Cardiac muscle cell (in vitro differentiated cells and primary cell): ENCODE results near the gene DGKI. TPM values are rescaled to one million over a fixed set of nuclear protein-coding genes. Genes with fewer than 3 reads are reported as not detected.
A peak's percentile ranks its signal among the peaks of the same experiment; 100 is the strongest.

Experiments used
- DNase-seq, 2 donors: peaks; one replicate each; pipeline versions ENCODE4 v3.0.0 to v3.0.0-alpha.2; 2010 to 2017; ENCODE audit warnings: low read depth in 1 of 2, low spot score in 1 of 2
- H3K27ac ChIP-seq: fragments of 200-600 bp; sonication (generic); 2 replicates; pipeline ENCODE4 v1.5.1; 2016
- H3K27me3 ChIP-seq: fragments of 200-600 bp; sonication (generic); 2 replicates; pipeline ENCODE4 v1.6.0; 2016; ENCODE audit warnings: control low read depth
- H3K36me3 ChIP-seq: fragments of 200-600 bp; sonication (generic); 2 replicates; pipeline ENCODE4 v1.5.1; 2016; ENCODE audit warnings: control low read depth
- H3K4me1 ChIP-seq: fragments of 200-600 bp; sonication (generic); 2 replicates; pipeline ENCODE4 v1.8.1; 2017; ENCODE audit warnings: low read depth, mild to moderate bottlenecking, mixed run types
- H3K4me3 ChIP-seq: fragments of 200-600 bp; sonication (generic); 2 replicates; pipeline ENCODE4 v1.5.1; 2016; ENCODE audit warnings: mild to moderate bottlenecking
- H3K9me3 ChIP-seq: fragments of 200-600 bp; sonication (generic); 2 replicates; pipeline ENCODE4 v1.5.1; 2017; ENCODE audit warnings: low read depth, mild to moderate bottlenecking, control low read depth
- polyA plus RNA-seq: library from polyadenylated mRNA; unstranded; fragments of >200 nt; fragmentation: Nextera tagmentation; extraction: Ambion mirVana; gene quantifications from 2 replicates; pipeline ENCODE4 v1.2.1, GENCODE V29; 2016
- total RNA-seq: library from RNA; depleted of rRNA; stranded (reverse); fragments of >200 nt; gene quantifications from 2 replicates; pipeline ENCODE4 v1.2.3, GENCODE V29; 2016
- TF ChIP-seq, protein P1 (sequence below): IDR thresholded peaks from 2 replicates; pipeline ENCODE4 v1.5.1; 2012; ENCODE audit warnings: low read depth, mild to moderate bottlenecking, low read length

The DGKI gene
- total and polyA plus RNA-seq, 2 experiments from 2014 or later = 35.0 to 52.7 TPM

DNA sequence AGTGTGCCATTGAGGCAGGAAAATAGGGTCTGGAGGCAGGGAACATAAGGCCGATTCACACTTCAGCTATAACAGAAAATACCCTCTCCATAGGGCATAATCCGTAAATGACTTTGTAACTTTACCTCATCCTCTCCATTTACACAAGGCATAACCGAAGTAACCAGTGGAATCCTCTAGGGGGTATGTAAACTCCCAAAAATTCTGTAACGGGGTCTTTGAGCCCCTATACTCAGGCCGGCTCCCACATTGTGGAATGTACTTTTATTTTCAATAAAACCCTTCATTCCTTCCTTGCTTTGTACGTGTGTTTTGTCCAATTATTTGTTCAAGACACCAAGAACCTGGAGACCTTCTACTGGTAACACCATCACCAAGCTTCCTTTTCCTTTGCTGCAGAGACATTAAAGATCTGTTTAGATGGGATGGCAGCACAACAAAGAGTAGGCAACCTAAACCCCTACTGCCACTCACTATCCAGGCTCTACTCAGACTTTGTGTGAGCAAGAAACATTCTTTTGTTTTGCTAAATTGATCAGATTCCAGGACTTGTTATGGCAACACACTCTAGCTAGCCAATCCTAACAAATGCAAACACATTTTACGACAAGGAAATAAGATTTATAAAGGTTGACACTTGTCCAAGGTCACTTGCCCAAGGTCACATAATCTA, 99.3 kb downstream of the DGKI start:
- H3K4me3 ChIP-seq = no peak overlapping the region
- no peak for DNase-seq
- H3K27me3 ChIP-seq = no peaks in the 10 kb centered on the region
- peaks cover 4% of the 10 kb centered on the region for H3K4me1 ChIP-seq
- no peak overlapping the region for H3K27ac ChIP-seq
- no peaks in the 10 kb centered on the region for H3K36me3 ChIP-seq
- H3K9me3 ChIP-seq = no peaks in the 10 kb centered on the region
- TF ChIP-seq, protein P1, sequence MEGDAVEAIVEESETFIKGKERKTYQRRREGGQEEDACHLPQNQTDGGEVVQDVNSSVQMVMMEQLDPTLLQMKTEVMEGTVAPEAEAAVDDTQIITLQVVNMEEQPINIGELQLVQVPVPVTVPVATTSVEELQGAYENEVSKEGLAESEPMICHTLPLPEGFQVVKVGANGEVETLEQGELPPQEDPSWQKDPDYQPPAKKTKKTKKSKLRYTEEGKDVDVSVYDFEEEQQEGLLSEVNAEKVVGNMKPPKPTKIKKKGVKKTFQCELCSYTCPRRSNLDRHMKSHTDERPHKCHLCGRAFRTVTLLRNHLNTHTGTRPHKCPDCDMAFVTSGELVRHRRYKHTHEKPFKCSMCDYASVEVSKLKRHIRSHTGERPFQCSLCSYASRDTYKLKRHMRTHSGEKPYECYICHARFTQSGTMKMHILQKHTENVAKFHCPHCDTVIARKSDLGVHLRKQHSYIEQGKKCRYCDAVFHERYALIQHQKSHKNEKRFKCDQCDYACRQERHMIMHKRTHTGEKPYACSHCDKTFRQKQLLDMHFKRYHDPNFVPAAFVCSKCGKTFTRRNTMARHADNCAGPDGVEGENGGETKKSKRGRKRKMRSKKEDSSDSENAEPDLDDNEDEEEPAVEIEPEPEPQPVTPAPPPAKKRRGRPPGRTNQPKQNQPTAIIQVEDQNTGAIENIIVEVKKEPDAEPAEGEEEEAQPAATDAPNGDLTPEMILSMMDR = no peak

DNA sequence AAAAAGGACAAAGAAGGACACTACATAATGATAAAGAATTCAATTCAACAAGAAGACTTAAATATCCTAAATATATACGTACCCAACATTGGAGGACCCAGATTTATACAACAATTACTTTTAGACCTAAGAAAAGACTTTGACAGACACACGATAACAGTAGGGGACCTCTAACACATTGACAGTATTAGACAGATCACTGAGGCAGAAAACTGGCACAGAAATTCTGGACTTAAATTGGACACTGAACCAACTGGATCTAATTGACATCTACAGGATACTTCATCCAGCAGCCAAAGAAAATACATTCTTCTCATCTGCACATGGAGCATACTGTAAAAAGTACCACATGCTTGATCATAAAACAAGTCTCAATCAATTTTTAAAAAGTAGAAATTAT, 103.8 kb downstream of the DGKI start:
- Histone ChIP-seq H3K27me3 (no peaks in the 10 kb centered on the region), H3K9me3 (no peaks in the 10 kb centered on the region), H3K4me3 (no peak overlapping the region), H3K27ac (no peak overlapping the region), H3K4me1 (peaks cover 4% of the 10 kb centered on the region), H3K36me3 (no peaks in the 10 kb centered on the region)
- TF ChIP-seq, protein P1 = no peak
- no peak for DNase-seq

DNA sequence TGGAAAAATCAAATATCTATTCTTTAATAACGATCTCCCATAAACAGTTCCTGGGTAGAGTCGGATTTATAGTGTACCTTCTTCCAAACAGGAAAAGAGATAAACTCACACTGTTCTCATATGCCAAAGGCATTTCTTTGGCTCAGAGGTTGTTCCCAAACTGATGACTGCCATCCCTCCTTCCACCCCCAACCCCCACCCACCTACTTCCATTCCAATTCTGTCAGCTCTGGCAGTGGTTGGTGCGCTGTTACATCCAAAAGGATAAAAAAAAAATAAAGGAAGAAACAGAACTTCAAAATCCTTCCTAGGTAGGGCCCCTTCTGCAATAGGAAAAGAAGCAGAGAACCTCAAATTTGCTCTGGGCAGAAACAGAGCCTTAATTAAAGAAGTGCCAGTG, 104.7 kb downstream of the DGKI start:
- no peaks in the 10 kb centered on the region for H3K27me3 ChIP-seq
- H3K9me3 ChIP-seq = no peaks in the 10 kb centered on the region
- H3K4me1 ChIP-seq = no peaks in the 10 kb centered on the region
- H3K4me3 ChIP-seq = no peak overlapping the region
- DNase-seq = no peak
- no peak overlapping the region for H3K27ac ChIP-seq
- no peaks in the 10 kb centered on the region for H3K36me3 ChIP-seq
- TF ChIP-seq, protein P1 = no peak

DNA sequence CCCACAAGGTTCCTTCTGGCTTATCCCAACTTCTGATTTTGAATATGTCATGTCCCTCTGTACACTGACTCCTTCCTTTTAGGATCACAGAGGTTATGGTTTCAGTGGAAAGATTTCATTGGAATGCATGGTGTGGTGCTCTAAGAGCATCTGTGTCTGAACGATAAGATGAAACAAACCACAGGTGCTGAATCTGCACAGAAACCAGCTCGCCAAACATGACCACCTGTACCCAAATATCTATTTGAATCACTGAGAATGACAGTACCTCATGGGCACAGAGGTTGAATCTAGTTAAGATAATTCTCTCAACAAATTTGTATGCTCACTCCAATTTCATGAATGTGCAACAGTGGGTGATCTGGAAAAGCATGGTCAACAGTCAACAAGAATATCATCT, 105.3 kb downstream of the DGKI start:
- no peak overlapping the region for H3K27ac ChIP-seq
- TF ChIP-seq, protein P1 = no peak
- H3K36me3 ChIP-seq = no peaks in the 10 kb centered on the region
- no peaks in the 10 kb centered on the region for H3K9me3 ChIP-seq
- no peaks in the 10 kb centered on the region for H3K4me1 ChIP-seq
- H3K27me3 ChIP-seq = no peaks in the 10 kb centered on the region
- no peak overlapping the region for H3K4me3 ChIP-seq
- no peak for DNase-seq

DNA sequence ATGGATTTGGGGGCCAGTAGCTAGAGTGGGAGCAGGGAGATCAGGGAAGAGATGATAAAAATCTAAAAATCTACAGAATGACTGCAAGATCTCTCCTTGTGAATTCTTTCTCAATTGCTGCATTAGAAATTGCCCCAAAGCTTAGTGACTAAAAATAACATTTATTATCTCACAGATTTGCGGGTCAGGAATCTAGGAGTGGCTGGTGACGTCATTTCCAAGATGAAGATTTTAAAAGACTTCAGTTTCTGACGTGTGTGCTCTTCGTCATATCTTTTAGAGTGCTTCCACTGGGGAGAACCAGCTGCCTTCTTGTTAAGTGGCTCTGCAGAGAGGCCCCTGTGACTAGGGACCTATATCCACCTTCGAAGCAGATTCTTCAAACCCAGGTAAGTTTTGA, 112.6 kb downstream of the DGKI start:
- TF ChIP-seq, protein P1 = no peak
- peak in 1 of 2 donors; percentile 20 for DNase-seq
- Histone ChIP-seq H3K4me3 (no peak overlapping the region), H3K27me3 (no peaks in the 10 kb centered on the region), H3K9me3 (no peaks in the 10 kb centered on the region), H3K27ac (no peak overlapping the region), H3K36me3 (no peaks in the 10 kb centered on the region), H3K4me1 (peaks cover 9% of the 10 kb centered on the region)
